Esophagus squamous epithelium (tissue), 5 donors: ENCODE measurements around the gene FRMPD4. TPM values are rescaled to one million over a fixed set of nuclear protein-coding genes. Genes with fewer than 3 reads are reported as not detected.

Experiments
- DNase-seq: peaks from one replicate; lab custom pipeline; 2025; lab: John Stamatoyannopoulos, UW
- H3K27ac ChIP-seq, 4 donors: fragments of 200-600 bp; sonication (generic); one replicate each; pipeline ENCODE4 v1.5.1; 2016 to 2019; ENCODE audit warnings: mild to moderate bottlenecking in 1 of 4
- H3K27me3 ChIP-seq, 4 donors: fragments of 200-600 bp; sonication (generic); 1 replicate in 3 of 4; 2 replicates in 1 of 4; pipeline versions ENCODE4 v1.5.1 to v1.6.0; 2017 to 2021; ENCODE audit warnings: antibody characterized with exemption in 1 of 4
- H3K36me3 ChIP-seq, 3 donors: fragments of 200-600 bp; sonication (generic); one replicate each; pipeline ENCODE4 v1.5.1; 2016 to 2019
- H3K4me1 ChIP-seq, 3 donors: fragments of 200-600 bp; sonication (generic); one replicate each; pipeline ENCODE4 v1.5.1; 2017 to 2019
- H3K4me3 ChIP-seq, 4 donors: fragments of 200-600 bp; sonication (generic); 1 replicate in 3 of 4; 2 replicates in 1 of 4; pipeline ENCODE4 v1.5.1; 2016 to 2019; ENCODE audit warnings: mild to moderate bottlenecking in 2 of 4, moderate library complexity in 1 of 4
- H3K9me3 ChIP-seq, 3 donors: fragments of 200-600 bp; sonication (generic); one replicate each; pipeline ENCODE4 v1.5.1; 2016 to 2019
- POLR2A ChIP-seq, 4 donors: fragments of 450-650 bp; IDR thresholded peaks; one replicate each; pipeline ENCODE4 v1.6.1; 2017; ENCODE audit warnings: antibody characterized with exemption in 4 of 4, mild to moderate bottlenecking in 4 of 4, moderate library complexity in 3 of 4
- WGBS, 2 donors: methylation state at CpG; one replicate each; pipeline ENCODE4 v1.1.5; 2018; 5-methylcytosine and 5-hydroxymethylcytosine counted together
- intact Hi-C: fragments of 100-400 bp; cut with DNase I; formaldehyde crosslinking; loops from one replicate; pipeline ENCODE4 v1.15.0; 2022
- total RNA-seq, 4 donors: library from RNA; depleted of rRNA; stranded (reverse); fragments of >200 nt; gene quantifications; one replicate each; pipeline ENCODE4 v1.1.0, GENCODE V29; 2016
- TF ChIP-seq, protein P1 (sequence below), 6 experiments: fragments of 450-650 bp in 4 of 6; fragments of 200-600 bp in 2 of 6; sonication (generic) in 2 of 6; IDR thresholded peaks; one replicate each; pipeline ENCODE4 v1.5.1; 2016 to 2019; ENCODE audit warnings: antibody characterized with exemption in 6 of 6, mild to moderate bottlenecking in 4 of 6, moderate library complexity in 4 of 6
- donor health status: DM: yes; HTN: yes; CAD: no.

The FRMPD4 gene
- total RNA-seq, 4 donors from 2014 or later: under 0.01 to 0.06 TPM; not detected in 2

DNA sequence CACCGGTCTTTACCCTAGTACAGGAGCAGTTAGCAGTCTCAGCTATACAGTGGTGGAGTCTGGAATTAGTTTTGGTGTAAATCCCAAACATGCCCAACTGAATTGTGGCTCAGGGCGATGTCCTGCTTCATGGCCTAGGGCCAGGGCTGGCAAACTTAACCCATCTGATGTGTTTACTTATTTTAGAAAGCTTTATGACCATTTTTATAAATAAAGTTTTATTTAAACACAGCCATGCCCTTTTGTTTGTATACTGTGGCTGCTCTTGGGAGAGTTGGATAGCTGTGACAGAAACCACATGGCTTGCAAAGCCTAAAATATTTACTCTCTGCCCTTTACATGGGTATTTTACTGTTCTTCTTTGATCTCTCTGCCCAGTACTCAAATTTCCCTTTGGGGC lies 7.1 kb downstream of the FRMPD4 start:
- no peaks in the 10 kb centered on the region for H3K36me3 ChIP-seq
- intact Hi-C loops: no loop called here
- H3K9me3 ChIP-seq: no peaks in the 10 kb centered on the region
- DNase-seq: no peak
- no peak overlapping the region for H3K4me3 ChIP-seq
- no peak overlapping the region for H3K27ac ChIP-seq
- WGBS, 2 donors: 50 to 74% methylated on average over 1 to 2 of the region's 2 CpGs
- H3K4me1 ChIP-seq: no peaks in the 10 kb centered on the region
- H3K27me3 ChIP-seq: no peaks in the 10 kb centered on the region
- TF ChIP-seq, protein P1, sequence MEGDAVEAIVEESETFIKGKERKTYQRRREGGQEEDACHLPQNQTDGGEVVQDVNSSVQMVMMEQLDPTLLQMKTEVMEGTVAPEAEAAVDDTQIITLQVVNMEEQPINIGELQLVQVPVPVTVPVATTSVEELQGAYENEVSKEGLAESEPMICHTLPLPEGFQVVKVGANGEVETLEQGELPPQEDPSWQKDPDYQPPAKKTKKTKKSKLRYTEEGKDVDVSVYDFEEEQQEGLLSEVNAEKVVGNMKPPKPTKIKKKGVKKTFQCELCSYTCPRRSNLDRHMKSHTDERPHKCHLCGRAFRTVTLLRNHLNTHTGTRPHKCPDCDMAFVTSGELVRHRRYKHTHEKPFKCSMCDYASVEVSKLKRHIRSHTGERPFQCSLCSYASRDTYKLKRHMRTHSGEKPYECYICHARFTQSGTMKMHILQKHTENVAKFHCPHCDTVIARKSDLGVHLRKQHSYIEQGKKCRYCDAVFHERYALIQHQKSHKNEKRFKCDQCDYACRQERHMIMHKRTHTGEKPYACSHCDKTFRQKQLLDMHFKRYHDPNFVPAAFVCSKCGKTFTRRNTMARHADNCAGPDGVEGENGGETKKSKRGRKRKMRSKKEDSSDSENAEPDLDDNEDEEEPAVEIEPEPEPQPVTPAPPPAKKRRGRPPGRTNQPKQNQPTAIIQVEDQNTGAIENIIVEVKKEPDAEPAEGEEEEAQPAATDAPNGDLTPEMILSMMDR (IDR thresholded peaks at IDR 0.05): no peak
- TF ChIP-seq POLR2A (IDR thresholded peaks at IDR 0.05): no peak

DNA sequence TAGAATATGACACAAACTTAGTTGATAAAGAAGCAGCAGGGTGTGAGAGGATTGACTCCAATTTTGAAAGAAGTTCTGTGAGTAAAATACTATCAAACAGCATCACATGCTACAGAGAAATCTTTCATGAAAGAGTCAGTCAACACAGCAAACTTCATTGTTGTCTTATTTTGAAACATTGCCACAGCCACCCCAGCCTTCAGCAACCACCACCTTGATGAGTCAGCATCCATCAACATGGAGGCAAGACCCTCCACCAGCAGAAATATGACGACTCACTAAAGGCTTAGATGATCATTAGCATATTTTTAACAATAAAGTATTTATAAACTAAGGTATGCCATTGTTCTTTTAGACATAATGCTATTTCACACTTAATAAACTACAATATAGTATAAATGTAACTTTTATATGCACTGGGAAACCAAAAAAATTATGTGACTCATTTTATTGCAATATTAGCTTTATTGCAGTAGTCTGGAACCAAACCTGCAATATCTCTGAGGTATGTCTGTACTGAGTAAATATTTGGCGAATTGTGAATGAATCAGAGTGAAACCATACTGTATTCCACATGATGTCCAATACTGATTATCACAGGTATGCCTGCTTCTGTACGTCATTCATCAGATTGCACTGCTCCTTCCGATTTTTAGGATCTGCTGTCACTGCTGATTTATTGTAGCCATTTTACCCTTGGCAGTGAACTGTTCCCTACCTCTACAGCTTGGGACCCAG lies 11.6 kb downstream of the FRMPD4 start:
- intact Hi-C loops: no loop called here
- Histone ChIP-seq H3K9me3 (no peaks in the 10 kb centered on the region), H3K36me3 (no peaks in the 10 kb centered on the region), H3K4me3 (no peak overlapping the region), H3K4me1 (no peaks in the 10 kb centered on the region), H3K27ac (no peak overlapping the region), H3K27me3 (no peaks in the 10 kb centered on the region)
- DNase-seq: no peak
- 64 to 69% methylated on average over 4 of the region's 4 CpGs for WGBS, 2 donors
- TF ChIP-seq, protein P1 (IDR thresholded peaks at IDR 0.05): no peak
- no peak for TF ChIP-seq POLR2A (IDR thresholded peaks at IDR 0.05)

DNA sequence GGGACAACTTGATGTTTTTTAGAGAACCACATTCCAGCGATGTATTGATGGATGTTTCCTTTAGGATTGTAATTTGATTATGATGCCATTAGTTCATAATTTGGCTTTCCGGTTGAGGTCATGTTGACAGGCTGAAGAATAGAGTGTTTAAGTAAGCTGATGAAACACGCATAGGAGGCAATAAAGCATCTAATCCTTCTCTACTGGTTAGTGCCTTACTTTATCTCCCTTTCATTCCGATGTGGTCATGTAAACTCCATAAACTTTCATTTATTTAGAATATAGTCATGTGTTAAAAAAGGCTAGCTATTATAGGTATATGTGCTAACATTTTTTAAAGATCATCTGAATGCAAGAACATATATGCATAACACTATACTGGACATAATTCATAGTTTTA lies 15.0 kb downstream of the FRMPD4 start:
- WGBS, 2 donors: 81 to 82% methylated on average over 4 of the region's 4 CpGs
- TF ChIP-seq, protein P1 (IDR thresholded peaks at IDR 0.05): no peak
- no peak for TF ChIP-seq POLR2A (IDR thresholded peaks at IDR 0.05)
- Histone ChIP-seq H3K36me3 (no peaks in the 10 kb centered on the region), H3K4me3 (no peak overlapping the region), H3K4me1 (no peaks in the 10 kb centered on the region), H3K27me3 (no peaks in the 10 kb centered on the region), H3K9me3 (no peaks in the 10 kb centered on the region), H3K27ac (no peak overlapping the region)
- intact Hi-C loops: no loop called here
- no peak for DNase-seq

DNA sequence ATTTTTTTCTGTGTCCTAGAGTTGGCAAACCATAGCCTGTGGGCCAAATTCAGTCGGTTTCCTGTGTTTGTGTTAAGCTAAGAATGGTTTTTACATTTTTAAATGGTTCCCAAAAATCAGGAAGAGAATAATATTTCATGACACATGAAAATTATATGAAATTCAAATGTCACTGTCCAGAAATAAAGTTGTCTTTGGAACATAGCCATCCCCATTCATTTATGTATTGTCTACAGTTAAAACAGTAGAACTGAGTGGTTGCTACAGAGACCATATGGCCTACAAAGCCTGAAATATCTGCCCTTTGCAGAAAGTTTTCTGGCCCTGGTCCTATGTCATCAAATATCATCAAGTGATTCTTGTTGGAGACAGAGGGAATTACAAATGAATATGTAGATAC lies 15.5 kb downstream of the FRMPD4 start:
- Histone ChIP-seq H3K4me3 (no peak overlapping the region), H3K36me3 (no peaks in the 10 kb centered on the region), H3K4me1 (no peaks in the 10 kb centered on the region), H3K27me3 (no peaks in the 10 kb centered on the region), H3K9me3 (no peaks in the 10 kb centered on the region), H3K27ac (no peak overlapping the region)
- DNase-seq: no peak
- TF ChIP-seq POLR2A (IDR thresholded peaks at IDR 0.05): no peak
- TF ChIP-seq, protein P1 (IDR thresholded peaks at IDR 0.05): no peak
- intact Hi-C loops: no loop called here
- WGBS, 2 donors: 18 to 27% methylated on average over 1 of the region's 1 CpG

DNA sequence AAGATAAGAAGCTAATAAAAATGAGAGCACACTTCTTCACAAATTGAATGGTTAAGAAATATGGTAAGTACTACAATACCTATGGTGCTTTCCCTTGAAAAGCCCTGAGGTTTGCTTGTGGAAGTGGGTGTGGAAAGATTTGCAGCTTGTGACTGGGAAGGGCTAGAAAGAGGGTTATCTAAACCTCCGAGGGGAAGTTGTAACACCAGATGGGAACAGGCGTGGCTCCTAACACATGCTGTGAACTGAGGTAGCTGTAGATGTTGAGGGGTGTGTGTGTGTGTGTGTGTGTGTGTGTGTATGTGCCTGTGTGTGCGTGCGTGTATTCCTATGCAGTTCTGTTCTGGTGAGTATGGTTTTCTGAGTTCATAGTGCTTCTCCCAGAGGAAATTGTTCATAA lies 21.5 kb downstream of the FRMPD4 start:
- no peaks in the 10 kb centered on the region for H3K36me3 ChIP-seq
- 20 to 75% methylated on average over 2 to 4 of the region's 4 CpGs for WGBS, 2 donors
- no peaks in the 10 kb centered on the region for H3K9me3 ChIP-seq
- no peak for DNase-seq
- no peak for TF ChIP-seq POLR2A (IDR thresholded peaks at IDR 0.05)
- TF ChIP-seq, protein P1 (IDR thresholded peaks at IDR 0.05): no peak
- H3K27me3 ChIP-seq: no peaks in the 10 kb centered on the region
- intact Hi-C loops: no loop called here
- no peak overlapping the region for H3K4me3 ChIP-seq
- H3K27ac ChIP-seq: no peak overlapping the region
- H3K4me1 ChIP-seq: no peaks in the 10 kb centered on the region
